Measurements from ENCODE around the gene CADM1.

GRCh38 chr11:115530752-115531151 lies 26.5 kb upstream of the CADM1 start:
- TF ChIP-seq POLR2A (IDR thresholded peaks at IDR 0.05; ENCODE audit: low read length): no peak
- TF ChIP-seq GATA1 (IDR thresholded peaks at IDR 0.05; ENCODE audit: low read depth, low read length): no peak
